ENCODE measurements around the gene TBC1D22A. TPM values are rescaled to one million over a fixed set of nuclear protein-coding genes. Genes with fewer than 3 reads are reported as not detected.
"Not testable (repeated sequence)": the region's sequence is repeated elsewhere in the genome, so short reads cannot be mapped to it uniquely, and the experiment has no call there.

TBC1D22A gene
- total RNA-seq, 1 donor from 2014 or later, result 23.2 TPM

DNA sequence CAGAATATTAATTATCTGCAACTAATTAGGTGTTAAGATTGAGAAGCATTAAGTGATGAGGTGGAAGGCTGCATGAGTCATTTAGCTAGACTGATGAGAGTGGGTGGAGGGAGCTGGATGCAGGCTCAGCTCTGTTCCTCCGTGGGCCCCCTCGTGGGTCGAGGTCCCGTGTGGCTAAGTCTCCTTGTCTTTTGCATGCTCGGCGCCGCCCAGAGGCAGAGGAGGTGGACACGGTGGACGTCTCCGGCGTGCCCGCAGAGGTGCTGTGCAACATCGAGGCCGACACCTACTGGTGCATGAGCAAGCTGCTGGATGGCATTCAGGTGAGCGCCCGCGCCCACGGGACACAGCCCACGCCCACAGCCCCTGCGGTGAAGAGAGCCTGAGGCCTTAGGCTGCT is 211.6 kb downstream of the TBC1D22A start:
- H3K4me1 Mint-ChIP-seq (ENCODE audit: low read depth), result peaks cover 14% of the 10 kb centered on the region
- TF ChIP-seq, protein P1, sequence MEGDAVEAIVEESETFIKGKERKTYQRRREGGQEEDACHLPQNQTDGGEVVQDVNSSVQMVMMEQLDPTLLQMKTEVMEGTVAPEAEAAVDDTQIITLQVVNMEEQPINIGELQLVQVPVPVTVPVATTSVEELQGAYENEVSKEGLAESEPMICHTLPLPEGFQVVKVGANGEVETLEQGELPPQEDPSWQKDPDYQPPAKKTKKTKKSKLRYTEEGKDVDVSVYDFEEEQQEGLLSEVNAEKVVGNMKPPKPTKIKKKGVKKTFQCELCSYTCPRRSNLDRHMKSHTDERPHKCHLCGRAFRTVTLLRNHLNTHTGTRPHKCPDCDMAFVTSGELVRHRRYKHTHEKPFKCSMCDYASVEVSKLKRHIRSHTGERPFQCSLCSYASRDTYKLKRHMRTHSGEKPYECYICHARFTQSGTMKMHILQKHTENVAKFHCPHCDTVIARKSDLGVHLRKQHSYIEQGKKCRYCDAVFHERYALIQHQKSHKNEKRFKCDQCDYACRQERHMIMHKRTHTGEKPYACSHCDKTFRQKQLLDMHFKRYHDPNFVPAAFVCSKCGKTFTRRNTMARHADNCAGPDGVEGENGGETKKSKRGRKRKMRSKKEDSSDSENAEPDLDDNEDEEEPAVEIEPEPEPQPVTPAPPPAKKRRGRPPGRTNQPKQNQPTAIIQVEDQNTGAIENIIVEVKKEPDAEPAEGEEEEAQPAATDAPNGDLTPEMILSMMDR (IDR thresholded peaks at IDR 0.05; ENCODE audit: unreplicated experiment), result no peak
- H3K27ac Mint-ChIP-seq, result no peak overlapping the region
- H3K4me3 Mint-ChIP-seq (ENCODE audit: low read depth), result no peak overlapping the region
- peaks cover 15% of the 10 kb centered on the region for H3K36me3 Mint-ChIP-seq (ENCODE audit: insufficient read depth)
- H3K27me3 Mint-ChIP-seq, result no peaks in the 10 kb centered on the region
- DNase-seq (ENCODE audit: low spot score, unreplicated experiment), result no peak
- H3K9me3 Mint-ChIP-seq (ENCODE audit: low read depth), result peaks cover 3% of the 10 kb centered on the region

DNA sequence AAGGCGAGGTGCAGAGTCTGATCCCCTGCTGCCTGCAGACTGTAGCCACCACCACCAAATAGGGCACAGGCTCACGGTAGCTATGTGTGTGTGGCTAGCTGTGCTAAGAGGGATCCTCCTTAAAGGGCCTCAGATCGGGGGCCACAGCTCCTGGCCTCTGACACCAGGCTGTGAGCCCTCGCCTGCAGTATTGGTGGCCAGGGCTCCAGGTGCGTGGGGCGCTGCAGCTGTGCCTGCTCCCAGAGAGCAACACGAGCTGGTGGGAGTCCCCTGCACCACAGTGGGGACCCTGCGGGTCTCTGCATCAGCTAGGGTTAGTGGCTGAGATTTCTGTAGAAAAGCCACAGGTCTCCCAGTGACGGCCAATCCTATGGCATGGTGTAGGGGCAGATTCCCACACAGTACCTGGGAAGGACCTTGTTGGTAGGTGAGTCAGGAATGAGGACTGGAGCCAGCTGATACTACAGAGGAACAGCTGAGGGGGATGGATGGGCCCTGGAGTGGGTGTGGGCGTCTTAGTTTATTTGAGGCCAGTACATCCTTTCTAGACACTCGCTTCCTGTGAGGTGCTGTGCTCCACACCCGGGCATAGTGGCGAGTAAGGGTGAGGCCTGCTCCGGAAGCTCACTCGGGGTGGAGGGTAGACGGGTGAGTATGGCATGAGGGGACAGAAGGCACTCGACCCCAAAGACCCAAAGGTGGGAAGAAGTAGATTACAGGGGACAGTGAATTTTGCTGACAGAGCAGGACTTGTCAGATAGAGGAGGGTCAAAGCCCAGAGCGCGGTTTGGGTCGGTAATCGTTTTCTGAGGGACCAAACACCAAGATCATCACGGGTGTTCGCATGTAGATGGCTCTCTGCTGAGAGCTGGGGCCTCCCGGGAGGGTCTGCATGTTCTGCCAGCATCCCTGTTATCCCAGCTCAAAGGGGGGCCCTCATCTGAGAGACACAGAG is 212.5 kb downstream of the TBC1D22A start:
- no peak overlapping the region for H3K4me3 Mint-ChIP-seq (ENCODE audit: low read depth)
- TF ChIP-seq, protein P1 (IDR thresholded peaks at IDR 0.05; ENCODE audit: unreplicated experiment), result no peak
- no peak overlapping the region for H3K27ac Mint-ChIP-seq
- H3K4me1 Mint-ChIP-seq (ENCODE audit: low read depth), result peaks cover 14% of the 10 kb centered on the region
- peaks cover 3% of the 10 kb centered on the region for H3K9me3 Mint-ChIP-seq (ENCODE audit: low read depth)
- no peak for DNase-seq (ENCODE audit: low spot score, unreplicated experiment)
- H3K27me3 Mint-ChIP-seq, result no peaks in the 10 kb centered on the region
- peaks cover 20% of the 10 kb centered on the region for H3K36me3 Mint-ChIP-seq (ENCODE audit: insufficient read depth)

DNA sequence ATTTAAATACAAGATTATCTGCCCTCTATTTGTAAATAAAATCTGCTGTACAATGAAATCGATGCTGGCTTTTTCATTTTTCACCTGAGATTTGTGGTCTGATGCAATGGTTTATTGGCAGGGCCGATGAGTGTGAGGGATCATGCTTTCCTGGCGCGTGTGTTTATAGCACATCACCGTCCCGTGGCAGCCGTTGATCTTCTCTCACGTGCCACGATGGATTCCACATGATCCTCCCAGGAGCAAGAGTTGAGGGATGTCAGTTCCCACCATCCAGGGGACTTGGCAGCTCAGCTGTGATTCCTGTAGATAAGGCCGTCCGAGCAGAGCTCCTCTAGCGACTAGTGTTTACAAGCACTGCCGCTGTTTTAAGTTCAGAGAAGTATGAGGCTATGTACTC is 213.7 kb downstream of the TBC1D22A start:
- Mint-ChIP-seq H3K27me3 (no peaks in the 10 kb centered on the region), H3K4me3 (ENCODE audit: low read depth) (no peak overlapping the region), H3K27ac (no peak overlapping the region), H3K4me1 (ENCODE audit: low read depth) (peaks cover 4% of the 10 kb centered on the region), H3K36me3 (ENCODE audit: insufficient read depth) (peaks cover 22% of the 10 kb centered on the region), H3K9me3 (ENCODE audit: low read depth) (peaks cover 3% of the 10 kb centered on the region)
- DNase-seq (ENCODE audit: low spot score, unreplicated experiment), result no peak
- TF ChIP-seq, protein P1 (IDR thresholded peaks at IDR 0.05; ENCODE audit: unreplicated experiment), result no peak

DNA sequence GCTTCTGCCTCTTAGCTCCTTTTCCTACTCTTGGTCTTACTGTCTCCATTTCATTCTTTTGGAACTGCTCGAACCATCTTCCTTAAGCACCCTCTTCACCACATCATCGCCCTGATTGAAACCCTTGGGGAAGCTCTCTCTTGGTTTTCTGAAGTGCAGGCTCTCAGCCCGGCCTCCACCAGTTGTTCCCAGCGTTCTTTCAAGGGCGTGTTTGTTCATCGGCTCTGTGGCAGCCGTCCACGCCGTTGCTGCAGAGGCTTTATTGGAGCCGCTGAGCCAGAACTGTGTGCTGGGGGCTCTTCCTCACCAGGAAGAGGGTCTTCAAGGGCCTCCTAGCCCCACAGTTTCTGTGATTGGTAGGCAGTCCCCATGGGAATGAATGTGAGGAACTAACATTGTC is 214.1 kb downstream of the TBC1D22A start:
- DNase-seq (ENCODE audit: low spot score, unreplicated experiment), result no peak
- no peaks in the 10 kb centered on the region for H3K27me3 Mint-ChIP-seq
- no peak overlapping the region for H3K4me3 Mint-ChIP-seq (ENCODE audit: low read depth)
- TF ChIP-seq, protein P1 (IDR thresholded peaks at IDR 0.05; ENCODE audit: unreplicated experiment), result no peak
- H3K36me3 Mint-ChIP-seq (ENCODE audit: insufficient read depth), result peaks cover 25% of the 10 kb centered on the region
- no peak overlapping the region for H3K27ac Mint-ChIP-seq
- peaks cover 3% of the 10 kb centered on the region for H3K9me3 Mint-ChIP-seq (ENCODE audit: low read depth)
- no peaks in the 10 kb centered on the region for H3K4me1 Mint-ChIP-seq (ENCODE audit: low read depth)

DNA sequence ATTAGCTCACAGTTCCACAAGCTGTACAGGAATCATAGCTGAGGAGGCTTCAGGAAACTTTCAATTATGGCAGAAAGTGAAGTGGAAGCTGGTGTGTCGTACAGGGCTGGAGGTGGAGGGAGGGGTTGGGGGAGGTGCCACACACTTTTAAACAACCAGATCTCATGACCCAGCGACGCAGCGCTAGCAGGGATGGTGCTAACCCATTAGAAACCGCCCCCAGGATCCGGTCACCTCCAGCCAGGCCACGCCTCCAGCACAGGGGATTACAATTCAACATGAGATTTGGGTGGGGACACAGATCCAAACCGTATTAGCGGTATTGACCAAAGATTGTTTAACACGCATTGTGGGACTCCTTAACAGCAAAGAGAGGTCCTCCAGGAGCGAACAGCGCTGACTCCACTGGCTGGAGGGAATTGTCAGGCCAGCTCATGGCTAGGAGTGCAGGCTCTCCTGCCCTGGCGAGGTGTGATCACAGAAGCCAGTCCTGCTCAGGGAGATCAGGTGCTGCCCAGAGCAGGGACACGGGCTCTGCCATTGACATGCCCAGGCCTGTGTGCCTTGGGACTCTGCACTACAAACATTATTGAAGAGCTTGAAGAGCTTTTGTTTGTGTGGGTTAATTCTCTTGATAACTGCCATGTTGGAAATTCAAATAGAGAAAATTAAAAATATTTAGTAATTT is 215.3 kb downstream of the TBC1D22A start:
- Mint-ChIP-seq H3K36me3 (ENCODE audit: insufficient read depth) (peaks cover 27% of the 10 kb centered on the region), H3K27me3 (no peaks in the 10 kb centered on the region), H3K27ac (no peak overlapping the region), H3K9me3 (ENCODE audit: low read depth) (peaks cover 3% of the 10 kb centered on the region), H3K4me3 (ENCODE audit: low read depth) (no peak overlapping the region), H3K4me1 (ENCODE audit: low read depth) (no peaks in the 10 kb centered on the region)
- no peak for DNase-seq (ENCODE audit: low spot score, unreplicated experiment)
- TF ChIP-seq, protein P1 (IDR thresholded peaks at IDR 0.05; ENCODE audit: unreplicated experiment), result no peak

DNA sequence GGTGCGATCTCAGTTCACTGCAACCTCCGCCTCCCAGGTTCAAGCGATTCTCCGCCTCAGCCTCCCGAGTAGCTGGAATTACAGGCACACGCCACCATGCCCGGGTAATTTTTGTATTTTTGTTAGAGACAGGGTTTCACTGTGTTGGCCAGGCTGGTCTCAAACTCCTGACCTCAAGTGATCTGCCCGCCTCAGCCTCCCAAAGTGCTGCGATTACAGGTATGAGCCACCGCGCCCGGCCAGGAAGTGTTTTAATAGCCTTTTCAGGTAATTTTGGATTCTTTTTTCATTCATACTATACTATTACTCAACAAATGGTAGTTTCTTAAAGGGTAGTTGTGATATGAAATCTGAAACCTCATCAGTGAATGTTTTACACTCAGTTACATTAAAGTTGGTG is 216.2 kb downstream of the TBC1D22A start:
- peaks cover 27% of the 10 kb centered on the region for H3K36me3 Mint-ChIP-seq (ENCODE audit: insufficient read depth)
- not testable (repeated sequence) for H3K27ac Mint-ChIP-seq; H3K4me1 Mint-ChIP-seq (ENCODE audit: low read depth); H3K27me3 Mint-ChIP-seq; H3K9me3 Mint-ChIP-seq (ENCODE audit: low read depth); DNase-seq (ENCODE audit: low spot score, unreplicated experiment); H3K4me3 Mint-ChIP-seq (ENCODE audit: low read depth)

All from progenitor cell of endocrine pancreas (in vitro differentiated cells).